DMS79 (cell line): ENCODE results near the gene TMEM248.
"Not testable (repeated sequence)": the region's sequence is repeated elsewhere in the genome, so short reads cannot be mapped to it uniquely, and the experiment has no call there.

Experiments
- DNase-seq: peaks from one replicate; lab custom pipeline; 2025; lab: John Stamatoyannopoulos, UW

Gene TMEM248

DNA sequence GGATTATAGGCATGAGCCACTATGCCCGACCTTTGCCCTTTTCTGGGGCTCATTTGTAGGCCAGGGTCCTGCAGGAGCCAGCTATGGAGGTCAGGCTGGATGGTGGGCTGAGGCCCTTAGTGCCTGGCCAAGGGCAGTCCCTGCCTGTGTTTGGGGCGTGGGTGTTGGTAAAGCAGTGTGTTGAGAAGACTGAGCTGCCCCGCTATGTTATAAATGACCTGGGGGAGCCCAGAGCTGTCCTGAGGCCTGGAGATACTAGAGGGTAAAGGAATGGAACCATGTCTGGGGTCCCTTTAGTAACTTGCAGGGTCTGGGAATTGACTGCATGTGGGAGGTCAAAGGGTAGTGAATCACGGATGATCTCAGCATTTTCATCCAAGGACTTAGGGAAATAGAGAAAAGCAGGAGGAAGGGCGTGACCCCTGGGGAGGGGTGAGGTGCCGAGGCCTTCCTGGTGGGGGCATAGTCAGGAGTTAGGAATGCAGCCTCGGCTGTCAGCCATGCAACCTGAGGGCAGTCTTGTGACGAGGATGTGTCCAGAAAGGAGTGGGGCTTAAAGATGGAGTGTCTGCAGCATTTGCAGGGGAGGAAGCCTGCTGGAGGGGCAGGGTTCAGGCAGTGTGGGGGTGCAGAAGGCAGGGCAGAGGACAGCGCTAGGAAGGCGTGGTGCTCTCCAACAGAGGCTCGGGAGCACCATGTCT is 31.5 kb downstream of the TMEM248 start:
- no peak for DNase-seq

DNA sequence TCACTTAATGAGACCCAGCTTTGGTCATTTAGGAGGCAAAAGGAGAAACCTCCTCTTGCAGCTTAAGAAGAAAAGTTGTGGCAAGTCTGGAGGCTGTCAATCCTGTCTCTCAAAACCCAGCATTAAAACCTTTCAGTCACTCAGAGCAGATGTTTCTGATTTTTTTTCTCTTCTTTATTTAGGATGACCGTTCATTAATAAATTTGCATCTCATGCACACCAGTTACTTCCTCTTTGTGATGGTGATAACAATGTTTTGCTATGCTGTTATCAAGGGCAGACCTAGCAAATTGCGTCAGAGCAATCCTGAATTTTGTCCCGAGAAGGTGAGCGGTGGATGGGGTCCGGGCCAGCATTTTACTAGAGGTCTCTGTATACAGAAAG is 32.0 kb downstream of the TMEM248 start:
- no peak for DNase-seq

DNA sequence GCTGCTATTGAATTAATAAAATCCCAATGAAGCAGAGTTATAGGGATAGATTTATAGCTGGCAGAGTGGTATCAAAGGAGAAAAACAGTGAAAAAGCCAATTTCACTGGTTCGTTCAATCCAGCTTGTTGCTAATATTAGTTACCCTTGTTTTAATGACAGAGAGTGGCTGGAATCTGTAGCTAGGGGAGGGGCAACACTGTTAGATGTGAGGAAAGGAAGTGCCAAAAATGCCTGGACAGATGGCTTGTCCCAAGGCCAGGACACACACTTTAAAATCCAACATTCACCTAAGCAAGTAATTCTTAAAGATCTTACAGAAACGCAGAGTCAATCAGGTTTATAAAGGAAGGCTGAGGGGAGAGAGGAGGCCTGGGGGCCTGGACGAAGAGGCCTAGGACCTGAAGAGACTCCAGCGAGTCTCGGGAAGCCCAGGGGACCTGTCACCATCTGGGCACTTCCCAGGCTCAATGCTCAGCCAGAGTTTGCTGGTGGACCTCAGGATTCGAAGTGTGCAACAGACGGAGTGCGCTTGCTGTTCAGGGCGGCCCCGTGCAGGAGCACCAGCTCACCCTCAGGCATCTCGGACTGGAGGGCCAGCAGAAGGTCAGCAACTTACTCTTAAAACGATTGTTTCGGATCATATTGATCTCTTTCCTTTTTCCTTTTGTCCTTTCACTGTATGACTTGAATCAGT is 36.7 kb downstream of the TMEM248 start:
- no peak for DNase-seq

DNA sequence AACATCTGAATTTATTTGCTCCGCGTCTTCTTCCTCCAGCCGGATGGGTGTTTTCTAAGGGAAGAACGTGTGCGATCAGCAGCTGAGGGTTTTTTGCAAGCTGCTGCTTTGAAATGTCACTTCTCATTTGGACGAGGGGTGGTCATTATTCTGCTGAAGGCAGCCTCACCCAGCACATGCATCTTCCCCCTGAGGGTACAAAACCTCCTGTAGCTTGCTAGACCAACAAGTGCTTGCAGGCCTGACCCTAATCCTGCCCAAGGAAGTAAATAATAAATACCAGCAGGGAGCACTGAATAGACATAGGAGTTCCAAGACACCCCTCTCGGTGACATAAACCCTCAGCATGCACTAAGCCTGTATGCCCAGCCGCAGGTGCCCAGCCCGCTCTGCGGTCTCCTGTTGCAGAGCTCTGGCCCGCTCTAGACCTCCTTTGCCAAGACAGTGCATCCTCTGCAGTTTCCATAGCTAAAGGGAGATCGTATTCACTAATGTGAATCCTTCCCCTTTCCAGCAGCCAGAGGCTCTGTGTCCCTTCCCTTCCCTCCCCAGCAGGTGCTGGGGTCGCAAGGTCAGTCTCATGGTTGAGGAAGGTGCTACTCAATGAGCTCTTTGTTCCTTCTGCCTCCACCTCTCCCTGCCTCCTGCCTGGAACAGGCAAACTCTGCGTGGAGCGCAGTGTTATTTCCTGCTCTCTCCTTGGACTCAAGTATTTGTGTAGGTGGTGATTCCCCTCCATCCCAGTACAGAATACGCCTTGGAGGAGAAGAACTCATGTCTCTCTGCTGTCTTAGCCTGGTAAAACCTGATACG is 37.7 kb downstream of the TMEM248 start:
- DNase-seq, result no peak

- no peak for DNase-seq
Observed at GRCh38 chr7:66960192-66960591, 39.2 kb downstream of the TMEM248 start.

DNA sequence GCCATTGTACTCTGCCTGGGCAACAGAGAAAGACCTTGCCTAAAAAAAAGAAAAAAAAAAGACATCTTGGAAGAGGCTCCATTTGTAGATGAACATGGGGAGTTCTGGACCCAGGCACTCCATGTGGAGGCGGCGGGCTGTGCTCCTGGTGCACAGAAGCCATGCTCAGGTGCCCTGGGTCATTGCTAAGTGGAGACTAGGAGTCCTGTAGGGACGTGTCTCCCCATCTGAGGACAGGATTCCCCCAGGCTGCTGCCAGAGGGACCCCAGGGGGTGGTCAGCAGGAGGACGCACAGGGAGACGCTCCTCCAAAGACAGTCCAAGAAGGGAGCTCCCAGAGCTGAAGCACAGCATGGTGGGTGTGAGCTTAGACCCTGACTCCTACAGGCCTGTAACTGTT is 40.1 kb downstream of the TMEM248 start:
- DNase-seq, result no peak

DNA sequence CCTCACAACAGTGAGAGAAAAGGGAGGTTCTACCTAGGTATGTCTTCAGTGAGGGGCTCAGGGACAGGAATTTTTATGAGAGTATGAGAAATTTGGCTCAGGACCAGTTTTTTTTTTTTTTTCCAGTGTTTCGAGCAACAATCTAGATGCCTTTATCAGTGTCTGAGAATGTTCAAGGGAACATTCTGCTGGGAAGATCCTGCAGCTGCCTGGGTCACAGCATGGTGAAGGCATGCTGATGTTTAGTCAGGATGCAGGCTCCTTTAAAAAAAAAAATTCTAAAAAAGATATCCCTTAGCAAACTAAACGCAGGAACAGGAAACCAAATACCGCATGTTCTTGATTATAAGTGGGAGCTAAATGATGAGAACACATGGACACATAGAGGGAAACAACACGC is 43.4 kb downstream of the TMEM248 start:
- no peak for DNase-seq

- no peak for DNase-seq
Observed at GRCh38 chr7:66967029-66967428, 46.0 kb downstream of the TMEM248 start.

GRCh38 chr7:66969001-66969400 is 48.0 kb downstream of the TMEM248 start:
- DNase-seq, result not testable (repeated sequence)

- DNase-seq, result no peak
Observed at GRCh38 chr7:66970310-66970709, 49.3 kb downstream of the TMEM248 start.

DNA sequence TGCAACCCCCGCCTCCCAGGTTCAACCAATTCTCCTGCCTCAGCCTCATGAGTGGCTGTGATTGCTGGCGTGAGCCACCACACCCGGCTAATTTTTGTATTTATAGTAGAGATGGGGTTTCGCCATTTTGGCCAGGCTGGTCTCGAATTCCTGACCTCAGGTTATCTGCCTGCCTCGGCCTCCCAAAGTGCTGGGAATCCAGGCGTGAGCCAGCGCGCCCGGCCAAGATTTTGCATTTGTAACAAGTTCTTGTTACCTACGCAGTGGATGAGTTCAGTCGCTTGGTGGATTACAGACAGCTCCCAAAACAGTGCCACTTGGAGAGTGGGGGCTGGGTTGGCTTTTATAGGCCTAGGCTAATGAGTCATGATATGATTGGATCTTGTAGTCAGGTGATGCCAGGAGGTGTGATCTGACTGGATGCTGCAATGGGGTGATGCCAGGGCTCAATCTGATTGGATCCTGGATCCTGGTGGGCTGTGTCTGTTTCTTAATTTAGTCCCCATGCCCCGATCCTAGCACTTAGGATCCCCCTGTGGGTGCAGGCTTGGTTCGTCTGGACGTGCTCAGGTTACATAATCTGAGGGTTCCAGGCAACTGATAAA is 54.1 kb downstream of the TMEM248 start:
- DNase-seq, result no peak

DNA sequence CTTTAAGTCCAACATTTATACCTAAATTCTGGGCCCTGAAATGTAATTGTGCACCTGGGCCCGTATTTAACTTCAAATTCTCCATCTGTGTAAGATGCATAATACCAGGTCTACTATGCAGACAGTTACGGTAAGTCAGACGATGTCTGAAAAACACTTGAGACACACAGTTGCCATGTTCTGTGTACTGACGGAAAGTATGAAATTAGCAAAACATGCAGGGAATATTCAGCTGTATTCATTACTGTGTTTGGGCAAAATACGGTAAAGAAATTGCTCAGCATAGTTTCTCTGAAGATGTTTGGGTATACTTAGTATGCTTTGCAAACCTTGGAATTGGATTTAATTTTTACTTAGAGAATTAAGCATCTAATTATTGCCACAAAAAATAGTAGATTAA is 57.3 kb downstream of the TMEM248 start:
- DNase-seq, result not testable (repeated sequence)

GRCh38 chr7:66979013-66979412 is 58.0 kb downstream of the TMEM248 start:
- not testable (repeated sequence) for DNase-seq

DNA sequence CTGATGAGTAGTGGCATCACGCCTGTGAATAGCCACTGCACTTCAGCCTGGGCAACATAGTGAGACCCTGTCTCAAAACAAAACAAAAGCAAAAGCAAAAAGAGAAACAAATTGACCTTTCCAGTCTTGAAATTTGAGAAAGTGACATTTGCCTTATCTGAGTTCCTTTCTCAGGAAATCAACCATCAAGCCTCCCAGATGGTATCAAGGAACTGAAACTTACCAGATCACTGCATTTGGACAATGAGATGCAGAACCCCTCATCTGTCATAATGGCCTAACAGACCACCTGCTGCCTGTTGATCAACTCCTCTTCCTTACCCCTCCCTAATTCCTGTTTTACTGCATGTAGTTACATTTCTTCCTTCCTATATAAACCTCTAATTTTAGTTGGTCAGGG is 59.3 kb downstream of the TMEM248 start:
- not testable (repeated sequence) for DNase-seq

GRCh38 chr7:66989552-66989951 is 68.5 kb downstream of the TMEM248 start:
- DNase-seq, result not testable (repeated sequence)

DNA sequence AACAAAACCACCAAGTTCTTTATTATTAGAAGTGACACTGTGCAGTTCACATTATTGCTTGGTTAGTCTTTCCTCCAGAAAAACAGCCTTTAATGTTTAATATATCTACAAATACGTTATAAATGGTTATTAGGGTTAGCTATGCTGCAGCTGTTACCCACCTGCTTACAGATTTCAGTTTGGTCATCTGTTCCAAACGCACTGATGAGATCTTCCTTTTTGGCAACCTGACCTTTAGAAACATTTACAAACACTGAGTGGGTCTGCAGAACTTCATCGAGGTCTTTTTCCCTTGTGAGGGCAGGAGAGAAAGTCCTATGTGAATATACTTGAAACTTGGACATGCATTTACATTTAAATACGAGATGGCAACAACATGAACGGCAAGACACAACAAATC is 73.0 kb downstream of the TMEM248 start:
- not testable (repeated sequence) for DNase-seq

GRCh38 chr7:66994691-66995049 is 73.6 kb downstream of the TMEM248 start:
- not testable (repeated sequence) for DNase-seq

- peak; percentile 95 for DNase-seq
Observed at GRCh38 chr7:66995050-66995776, 74.2 kb downstream of the TMEM248 start, which contains the start of gene SBDS. SBDS (minus strand) TSS chr7:66995586; CDS start chr7:66995417, 169 bp downstream.

- DNase-seq, result peak; percentile 97
Observed at GRCh38 chr7:66996444-66997191, 75.6 kb downstream of the TMEM248 start, which contains the start of gene TYW1. TYW1 (plus strand) TSS chr7:66996833; CDS start chr7:66996979, 146 bp downstream.

GRCh38 chr7:67000601-67001258 is 79.7 kb downstream of the TMEM248 start:
- not testable (repeated sequence) for DNase-seq
